ENCODE data around the gene DUXB. TPM values are rescaled to one million over a fixed set of nuclear protein-coding genes. Genes with fewer than 3 reads are reported as not detected.

DUXB gene
- total and polyA plus RNA-seq, 2 experiments from 2014 or later = not detected

DNA sequence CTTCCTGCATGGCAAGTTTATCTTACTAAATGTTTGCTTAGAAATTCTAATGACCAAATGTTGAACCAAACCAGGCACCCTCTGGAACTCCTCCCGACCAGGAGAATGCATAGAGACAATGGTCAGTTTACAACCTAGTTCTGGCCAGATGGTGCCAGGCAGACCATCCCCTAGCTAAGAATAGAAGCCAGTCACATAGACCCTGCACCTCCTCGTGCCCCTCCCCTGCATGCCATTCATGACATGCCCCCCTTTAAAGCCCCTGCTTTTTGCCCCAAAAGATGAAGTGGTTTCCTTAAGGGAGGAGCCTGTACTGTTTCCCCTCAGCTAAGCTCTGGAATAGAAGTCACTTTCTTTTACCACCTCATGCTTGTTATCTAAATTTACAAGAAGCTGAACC lies 31.6 kb upstream of the DUXB start:
- Histone ChIP-seq H3K79me2 (replicated peaks; ENCODE audit: insufficient read depth) (no peaks in the 10 kb centered on the region), H3K36me3 (ENCODE audit: insufficient read depth) (no peaks in the 10 kb centered on the region), H3K4me1 (ENCODE audit: insufficient read depth) (no peaks in the 10 kb centered on the region), H3K27me3 (ENCODE audit: insufficient read depth) (no peaks in the 10 kb centered on the region), H2AFZ (peak overlapping the region; percentile 43; the same call in 1 of the 2 replicates), H3F3A (replicated peaks; ENCODE audit: low read depth) (no peaks in the 10 kb centered on the region), H4K20me1 (replicated peaks; ENCODE audit: insufficient read depth) (no peaks in the 10 kb centered on the region), H3K27ac (ENCODE audit: low read depth) (no peak overlapping the region), H3K9me2 (ENCODE audit: insufficient read depth) (no peaks in the 10 kb centered on the region), H3K4me2 (no peak overlapping the region), H3K4me3 (no peak overlapping the region)
- no peaks in the 10 kb centered on the region for H3K4me1 Mint-ChIP-seq
- no peak for DNase-seq (ENCODE audit: low spot score)
- no peak overlapping the region for H3K27ac Mint-ChIP-seq
- peaks cover 63% of the 10 kb centered on the region for H3K9me3 Mint-ChIP-seq
- TF ChIP-seq CREB1 (CRISPR knock-in tag; IDR thresholded peaks at IDR 0.05; ENCODE audit: low read depth) (no peak), EZH2 (IDR thresholded peaks at IDR 0.05; ENCODE audit: low read depth, unreplicated experiment) (no peak), EZH2phosphoT487 (IDR thresholded peaks at IDR 0.05; ENCODE audit: unreplicated experiment) (no peak), JUNB (IDR thresholded peaks at IDR 0.05; ENCODE audit: unreplicated experiment) (no peak), POLR2AphosphoS5 (IDR thresholded peaks at IDR 0.05; ENCODE audit: low read depth) (no peak)
- TF ChIP-seq, protein P1, sequence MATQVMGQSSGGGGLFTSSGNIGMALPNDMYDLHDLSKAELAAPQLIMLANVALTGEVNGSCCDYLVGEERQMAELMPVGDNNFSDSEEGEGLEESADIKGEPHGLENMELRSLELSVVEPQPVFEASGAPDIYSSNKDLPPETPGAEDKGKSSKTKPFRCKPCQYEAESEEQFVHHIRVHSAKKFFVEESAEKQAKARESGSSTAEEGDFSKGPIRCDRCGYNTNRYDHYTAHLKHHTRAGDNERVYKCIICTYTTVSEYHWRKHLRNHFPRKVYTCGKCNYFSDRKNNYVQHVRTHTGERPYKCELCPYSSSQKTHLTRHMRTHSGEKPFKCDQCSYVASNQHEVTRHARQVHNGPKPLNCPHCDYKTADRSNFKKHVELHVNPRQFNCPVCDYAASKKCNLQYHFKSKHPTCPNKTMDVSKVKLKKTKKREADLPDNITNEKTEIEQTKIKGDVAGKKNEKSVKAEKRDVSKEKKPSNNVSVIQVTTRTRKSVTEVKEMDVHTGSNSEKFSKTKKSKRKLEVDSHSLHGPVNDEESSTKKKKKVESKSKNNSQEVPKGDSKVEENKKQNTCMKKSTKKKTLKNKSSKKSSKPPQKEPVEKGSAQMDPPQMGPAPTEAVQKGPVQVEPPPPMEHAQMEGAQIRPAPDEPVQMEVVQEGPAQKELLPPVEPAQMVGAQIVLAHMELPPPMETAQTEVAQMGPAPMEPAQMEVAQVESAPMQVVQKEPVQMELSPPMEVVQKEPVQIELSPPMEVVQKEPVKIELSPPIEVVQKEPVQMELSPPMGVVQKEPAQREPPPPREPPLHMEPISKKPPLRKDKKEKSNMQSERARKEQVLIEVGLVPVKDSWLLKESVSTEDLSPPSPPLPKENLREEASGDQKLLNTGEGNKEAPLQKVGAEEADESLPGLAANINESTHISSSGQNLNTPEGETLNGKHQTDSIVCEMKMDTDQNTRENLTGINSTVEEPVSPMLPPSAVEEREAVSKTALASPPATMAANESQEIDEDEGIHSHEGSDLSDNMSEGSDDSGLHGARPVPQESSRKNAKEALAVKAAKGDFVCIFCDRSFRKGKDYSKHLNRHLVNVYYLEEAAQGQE (IDR thresholded peaks at IDR 0.05; ENCODE audit: unreplicated experiment) = no peak
- no peaks in the 10 kb centered on the region for H3K36me3 Mint-ChIP-seq (ENCODE audit: low read depth)
- no peaks in the 10 kb centered on the region for H3K27me3 Mint-ChIP-seq (ENCODE audit: insufficient read depth, low read depth, poor library complexity)
- ATAC-seq = no peak
- H3K4me3 Mint-ChIP-seq = no peak overlapping the region

DNA sequence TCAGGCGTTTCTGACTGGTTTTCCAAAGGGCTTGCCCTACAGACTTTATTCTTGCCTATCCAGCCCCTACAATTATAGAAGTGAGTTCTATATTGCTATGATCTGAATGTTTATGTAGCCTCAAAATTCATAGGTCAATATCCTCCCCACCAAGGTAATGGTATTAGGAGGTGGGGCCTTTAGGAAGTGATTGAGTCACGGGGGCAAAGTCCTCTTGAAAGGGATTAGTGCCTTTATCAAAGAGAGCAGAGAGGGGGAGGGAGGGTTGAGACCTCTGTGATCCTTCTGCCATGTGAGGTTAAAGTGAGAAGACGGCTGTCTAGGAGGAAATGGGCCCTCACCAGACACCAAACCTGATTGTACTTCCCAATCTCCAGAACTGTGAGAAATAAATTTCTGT lies 26.0 kb upstream of the DUXB start:
- Mint-ChIP-seq H3K27ac (no peak overlapping the region), H3K27me3 (ENCODE audit: insufficient read depth, low read depth, poor library complexity) (no peaks in the 10 kb centered on the region), H3K4me1 (no peaks in the 10 kb centered on the region), H3K36me3 (ENCODE audit: low read depth) (0 out of 3 replicates have a peak, but pooled peaks cover 2% of the 10 kb centered on the region), H3K4me3 (no peak overlapping the region), H3K9me3 (peaks cover 54% of the 10 kb centered on the region)
- H2AFZ ChIP-seq = no peak overlapping the region
- DNase-seq (ENCODE audit: low spot score) (no peak), ATAC-seq (no peak)
- no peaks in the 10 kb centered on the region for H3K9me2 ChIP-seq (ENCODE audit: insufficient read depth)
- H3K79me2 ChIP-seq (replicated peaks; ENCODE audit: insufficient read depth) = no peaks in the 10 kb centered on the region
- no peaks in the 10 kb centered on the region for H3K36me3 ChIP-seq (ENCODE audit: insufficient read depth)
- no peak overlapping the region for H3K27ac ChIP-seq (ENCODE audit: low read depth)
- no peaks in the 10 kb centered on the region for H3K4me1 ChIP-seq (ENCODE audit: insufficient read depth)
- no peaks in the 10 kb centered on the region for H3K27me3 ChIP-seq (ENCODE audit: insufficient read depth)
- H4K20me1 ChIP-seq (replicated peaks; ENCODE audit: insufficient read depth) = no peaks in the 10 kb centered on the region
- no peaks in the 10 kb centered on the region for H3F3A ChIP-seq (replicated peaks; ENCODE audit: low read depth)
- no peak overlapping the region for H3K4me3 ChIP-seq
- H3K4me2 ChIP-seq = no peak overlapping the region
- TF ChIP-seq, protein P2, sequence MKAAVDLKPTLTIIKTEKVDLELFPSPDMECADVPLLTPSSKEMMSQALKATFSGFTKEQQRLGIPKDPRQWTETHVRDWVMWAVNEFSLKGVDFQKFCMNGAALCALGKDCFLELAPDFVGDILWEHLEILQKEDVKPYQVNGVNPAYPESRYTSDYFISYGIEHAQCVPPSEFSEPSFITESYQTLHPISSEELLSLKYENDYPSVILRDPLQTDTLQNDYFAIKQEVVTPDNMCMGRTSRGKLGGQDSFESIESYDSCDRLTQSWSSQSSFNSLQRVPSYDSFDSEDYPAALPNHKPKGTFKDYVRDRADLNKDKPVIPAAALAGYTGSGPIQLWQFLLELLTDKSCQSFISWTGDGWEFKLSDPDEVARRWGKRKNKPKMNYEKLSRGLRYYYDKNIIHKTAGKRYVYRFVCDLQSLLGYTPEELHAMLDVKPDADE (IDR thresholded peaks at IDR 0.05) = no peak
- TF ChIP-seq ZNF114 (CRISPR knock-in tag; IDR thresholded peaks at IDR 0.05) = no peak
- TF ChIP-seq STAT1 (IDR thresholded peaks at IDR 0.05; ENCODE audit: unreplicated experiment) = no peak
- no peak for TF ChIP-seq CREB1 (CRISPR knock-in tag; IDR thresholded peaks at IDR 0.05; ENCODE audit: low read depth)
- TF ChIP-seq JUNB (IDR thresholded peaks at IDR 0.05; ENCODE audit: unreplicated experiment) = no peak
- TF ChIP-seq NANOG (IDR thresholded peaks at IDR 0.05; ENCODE audit: borderline replicate concordance) = no peak
- no peak for TF ChIP-seq EZH2phosphoT487 (IDR thresholded peaks at IDR 0.05; ENCODE audit: unreplicated experiment)
- TF ChIP-seq, protein P3, sequence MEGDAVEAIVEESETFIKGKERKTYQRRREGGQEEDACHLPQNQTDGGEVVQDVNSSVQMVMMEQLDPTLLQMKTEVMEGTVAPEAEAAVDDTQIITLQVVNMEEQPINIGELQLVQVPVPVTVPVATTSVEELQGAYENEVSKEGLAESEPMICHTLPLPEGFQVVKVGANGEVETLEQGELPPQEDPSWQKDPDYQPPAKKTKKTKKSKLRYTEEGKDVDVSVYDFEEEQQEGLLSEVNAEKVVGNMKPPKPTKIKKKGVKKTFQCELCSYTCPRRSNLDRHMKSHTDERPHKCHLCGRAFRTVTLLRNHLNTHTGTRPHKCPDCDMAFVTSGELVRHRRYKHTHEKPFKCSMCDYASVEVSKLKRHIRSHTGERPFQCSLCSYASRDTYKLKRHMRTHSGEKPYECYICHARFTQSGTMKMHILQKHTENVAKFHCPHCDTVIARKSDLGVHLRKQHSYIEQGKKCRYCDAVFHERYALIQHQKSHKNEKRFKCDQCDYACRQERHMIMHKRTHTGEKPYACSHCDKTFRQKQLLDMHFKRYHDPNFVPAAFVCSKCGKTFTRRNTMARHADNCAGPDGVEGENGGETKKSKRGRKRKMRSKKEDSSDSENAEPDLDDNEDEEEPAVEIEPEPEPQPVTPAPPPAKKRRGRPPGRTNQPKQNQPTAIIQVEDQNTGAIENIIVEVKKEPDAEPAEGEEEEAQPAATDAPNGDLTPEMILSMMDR (conservative IDR thresholded peaks at IDR 0.05; ENCODE audit: low read depth in 2 of 2) = no peak
- no peak for TF ChIP-seq ZNF331 (CRISPR knock-in tag; IDR thresholded peaks at IDR 0.05; ENCODE audit: low read depth)
- no peak for TF ChIP-seq EZH2 (IDR thresholded peaks at IDR 0.05; ENCODE audit: low read depth, unreplicated experiment)
- TF ChIP-seq, protein P1 (IDR thresholded peaks at IDR 0.05; ENCODE audit: unreplicated experiment) = no peak

Measured in GM23338 (cell line).